GM12878 (cell line): ENCODE data around the gene DACH2. TPM values are rescaled to one million over a fixed set of nuclear protein-coding genes. Genes with fewer than 3 reads are reported as not detected.

Experiments used
- ATAC-seq: fragments of 200-7000 bp; cut with Tn5 transposase; 3 replicates; pipeline ENCODE4 v1.9.1; 2020; ENCODE audit warnings: mild to moderate bottlenecking, moderate library complexity
- BruUV-seq: library from RNA; stranded (reverse); fragments of 400-500 nt; replicated peaks from 2 replicates; lab custom pipeline; 2021; lab: Mats Ljungman, UMichigan
- CTCF ChIA-PET: fragments of 300-600 bp; sonication (Branson Sonifier 250); formaldehyde crosslinking; extraction: SDS; loops from one replicate; lab custom pipeline; 2021; ENCODE audit warnings: inconsistent platforms; lab: Yijun Ruan, JAX
- POLR2A ChIA-PET: fragments of 350-600 bp; formaldehyde crosslinking; extraction: SDS; loops from one replicate; lab custom pipeline; 2021; ENCODE audit warnings: inconsistent platforms; lab: Charles Lee
- RAD21 ChIA-PET: fragments of 300-600 bp; sonication (Branson Sonifier 250); formaldehyde crosslinking; loops from one replicate; lab custom pipeline; 2023; ENCODE audit warnings: antibody characterized with exemption; ENCODE audit not compliant: unreplicated experiment; lab: Charles Lee
- SMC1A ChIA-PET: fragments of 300-600 bp; sonication (Branson Sonifier 250); formaldehyde crosslinking; loops from one replicate; lab custom pipeline; 2023; ENCODE audit not compliant: unreplicated experiment, uncharacterized antibody; lab: Charles Lee
- DNase-seq: peaks from one replicate; pipeline ENCODE4 v3.0.0-alpha.2; 2011; ENCODE audit warnings: low read depth, low spot score
- FAIRE-seq: peaks from 3 replicates; lab custom pipeline; 2011; peaks lifted over from hg19 to GRCh38; lab: Jason Lieb, UNC
- H2AFZ ChIP-seq: 2 replicates; pipeline ENCODE4 v1.6.0; 2011; ENCODE audit warnings: low read depth, low read length, control low read depth; ENCODE audit not compliant: control insufficient read depth
- H3K27ac ChIP-seq: 2 replicates; pipeline ENCODE4 v1.5.1; 2011; ENCODE audit warnings: control low read depth; ENCODE audit not compliant: control insufficient read depth, insufficient read depth
- H3K27me3 ChIP-seq, 2 experiments: replicated peaks in 1 of 2; 2 replicates each; pipeline versions ENCODE4 v1.6.0 to v1.6.1; 2011; ENCODE audit warnings: low read length in 1 of 2; ENCODE audit not compliant: control insufficient read depth in 2 of 2, insufficient read depth in 2 of 2
- H3K36me3 ChIP-seq, 2 experiments: 2 replicates each; pipeline ENCODE4 v1.5.1; 2011; ENCODE audit warnings: low read length in 1 of 2; ENCODE audit not compliant: control insufficient read depth in 2 of 2, insufficient read depth in 2 of 2
- H3K4me1 ChIP-seq: 2 replicates; pipeline ENCODE4 v1.6.1; 2011; ENCODE audit warnings: mild to moderate bottlenecking, low read length, moderate library complexity, mixed read lengths; ENCODE audit not compliant: control insufficient read depth, insufficient read depth
- H3K4me2 ChIP-seq: 2 replicates; pipeline ENCODE4 v1.6.0; 2011; ENCODE audit warnings: control low read depth; ENCODE audit not compliant: control insufficient read depth, insufficient read depth
- H3K4me3 ChIP-seq: fragments of 200-600 bp; sonication (generic); 2 replicates; pipeline ENCODE4 v1.5.1; 2016
- H3K79me2 ChIP-seq: 2 replicates; pipeline ENCODE4 v1.6.0; 2011; ENCODE audit warnings: low read length; ENCODE audit not compliant: control insufficient read depth, insufficient read depth
- H3K9ac ChIP-seq: 2 replicates; pipeline ENCODE4 v1.8.0; 2011; ENCODE audit warnings: low read length, control low read depth, mixed read lengths; ENCODE audit not compliant: control insufficient read depth, insufficient read depth
- H3K9me3 ChIP-seq: replicated peaks from 3 replicates; pipeline ENCODE4 v1.5.1; 2011; ENCODE audit warnings: mild to moderate bottlenecking, low read length; ENCODE audit not compliant: control insufficient read depth, insufficient read depth
- H4K20me1 ChIP-seq: 2 replicates; pipeline ENCODE4 v1.6.0; 2011; ENCODE audit not compliant: control insufficient read depth, insufficient read depth
- BHLHE40 ChIP-seq, 2 experiments: fragments of 450-650 bp in 1 of 2; IDR thresholded peaks; 2 replicates each; pipeline ENCODE4 v1.6.1; 2011 to 2017; ENCODE audit warnings: low read depth in 2 of 2, borderline replicate concordance in 1 of 2, improper control_type of control experiment in 1 of 2, low read length in 1 of 2, mild to moderate bottlenecking in 1 of 2
- CREB1 ChIP-seq: IDR thresholded peaks from 2 replicates; pipeline ENCODE4 v1.6.1; 2012; ENCODE audit warnings: low read depth, mild to moderate bottlenecking, inconsistent platforms
- CREM ChIP-seq: IDR thresholded peaks from 2 replicates; pipeline ENCODE4 v1.6.1; 2014; ENCODE audit warnings: antibody characterized with exemption, low read depth
- EZH2 ChIP-seq: IDR thresholded peaks from 2 replicates; pipeline ENCODE4 v1.6.1; 2012; ENCODE audit warnings: low read depth, mild to moderate bottlenecking, control low read depth, inconsistent platforms, low read length, borderline replicate concordance; ENCODE audit not compliant: control insufficient read depth
- HSF1 ChIP-seq: fragments of 150-350 bp; IDR thresholded peaks from 2 replicates; pipeline ENCODE4 v1.6.1; 2014; ENCODE audit warnings: mild to moderate bottlenecking, low read depth, low read length
- IRF5 ChIP-seq: fragments of 450-650 bp; IDR thresholded peaks from 2 replicates; pipeline ENCODE4 v1.6.1; 2017; ENCODE audit warnings: borderline replicate concordance
- NFYB ChIP-seq: IDR thresholded peaks from 2 replicates; pipeline ENCODE4 v1.6.1; 2011; ENCODE audit warnings: low read depth, mild to moderate bottlenecking, low read length, improper control_type of control experiment, moderate library complexity; ENCODE audit not compliant: insufficient read depth
- NR2C1 ChIP-seq: fragments of 450-650 bp; IDR thresholded peaks from 2 replicates; pipeline ENCODE4 v1.6.1; 2017; ENCODE audit warnings: antibody characterized with exemption, mild to moderate bottlenecking, moderate library complexity
- POLR2AphosphoS5 ChIP-seq: IDR thresholded peaks from 2 replicates; pipeline ENCODE4 v1.6.1; 2011; ENCODE audit warnings: mild to moderate bottlenecking, low read length, inconsistent platforms
- RELB ChIP-seq: fragments of 450-650 bp; IDR thresholded peaks from 2 replicates; pipeline ENCODE4 v1.6.1; 2017; ENCODE audit warnings: low read depth, mild to moderate bottlenecking, moderate library complexity
- SMARCA5 ChIP-seq: fragments of 450-650 bp; IDR thresholded peaks from 2 replicates; pipeline ENCODE4 v1.6.1; 2017; ENCODE audit warnings: mild to moderate bottlenecking
- SMC3 ChIP-seq: IDR thresholded peaks from 2 replicates; pipeline ENCODE4 v1.6.1; 2011; ENCODE audit warnings: low read length, improper control_type of control experiment, borderline replicate concordance
- SUPT20H ChIP-seq: IDR thresholded peaks from 2 replicates; pipeline ENCODE4 v1.6.1; 2011; ENCODE audit warnings: low read depth, mild to moderate bottlenecking, low read length, moderate library complexity, borderline replicate concordance; ENCODE audit not compliant: control insufficient read depth
- TCF3 ChIP-seq: IDR thresholded peaks from 2 replicates; pipeline ENCODE4 v1.6.1; 2012; ENCODE audit warnings: low read depth, mild to moderate bottlenecking, low read length, borderline replicate concordance; ENCODE audit not compliant: insufficient read depth
- ZNF24 ChIP-seq: fragments of 450-650 bp; IDR thresholded peaks from 2 replicates; pipeline ENCODE4 v1.6.1; 2017; ENCODE audit warnings: antibody characterized with exemption, mild to moderate bottlenecking
- WGBS: methylation state at CpG from one replicate; pipeline ENCODE4 v1.1.6; 2016; ENCODE audit warnings: low lambda C conversion rate; ENCODE audit not compliant: insufficient replicate concordance, insufficient coverage; ENCODE audit errors: missing lambda C conversion rate; 5-methylcytosine and 5-hydroxymethylcytosine counted together
- in situ Hi-C: fragments of 300-500 bp; cut with MboI; formaldehyde crosslinking; loops from 9 replicates; pipeline ENCODE4 v1.14.3; 2018; ENCODE audit warnings: mixed read lengths
- intact Hi-C: fragments of 100-400 bp; cut with micrococcal nuclease; formaldehyde crosslinking; loops from one replicate; pipeline ENCODE4 v1.14.2; 2022; ENCODE audit not compliant: unreplicated experiment
- polyA plus RNA-seq, 11 experiments: library from polyadenylated mRNA; depleted of rRNA in 4 of 11; unstranded in 6 of 11; stranded (reverse) in 5 of 11; fragments of >200 nt; fragmentation: Nextera tagmentation in 4 of 11; fragmentation: Illumina TruSeq in 1 of 11; extraction: Ambion mirVana in 4 of 11; extraction: Trizol in 1 of 11; gene quantifications; 1 replicate in 1 of 11; 2 replicates in 10 of 11; pipeline versions ENCODE4 v1.2.1 to v1.2.3, GENCODE V29; 2011 to 2016; ENCODE audit warnings: inconsistent platforms in 2 of 11, missing spikeins in 2 of 11, low read depth in 1 of 11
- total RNA-seq, 4 experiments: library from RNA; depleted of rRNA in 3 of 4; stranded (reverse); fragments of >200 nt in 3 of 4; fragmentation: Illumina TruSeq in 1 of 4; extraction: Trizol in 1 of 4; gene quantifications; 2 replicates each; pipeline versions ENCODE4 v1.2.1 to v1.2.3, GENCODE V29; 2013 to 2021
- TF ChIP-seq, protein P1 (sequence below): fragments of 450-650 bp; IDR thresholded peaks from 2 replicates; pipeline ENCODE4 v1.6.1; 2017; ENCODE audit warnings: mild to moderate bottlenecking, moderate library complexity

The DACH2 gene
- total and polyA plus RNA-seq, 10 of the 15 experiments (the other 5 are each of a cell fraction or from before 2014, with no cell fraction given) = 0.03 to 0.19 (median 0.07) TPM; not detected in 6

DNA sequence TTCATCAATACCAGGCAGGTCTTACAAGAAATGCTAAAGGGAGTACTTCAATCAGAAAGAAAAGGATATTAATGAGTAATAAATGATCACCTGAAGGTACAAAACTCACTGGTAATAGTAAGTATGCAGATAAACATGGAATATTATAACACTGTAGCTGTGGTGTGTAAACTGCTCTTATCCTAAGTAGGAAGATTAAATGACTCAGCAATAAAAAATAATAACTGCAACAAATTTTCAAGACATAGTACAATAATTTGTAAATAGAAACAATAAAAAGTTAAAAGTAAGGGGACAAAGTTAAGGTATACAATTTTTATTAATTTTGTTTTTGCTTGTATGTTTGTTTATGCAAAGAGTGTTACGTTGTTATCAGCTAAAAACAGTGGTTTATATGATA is 43.7 kb upstream of the DACH2 start:
- H3K4me1 ChIP-seq = no peaks in the 10 kb centered on the region
- ATAC-seq (no peak), FAIRE-seq (no peak), DNase-seq (no peak)
- CTCF ChIA-PET = no interaction called here
- RAD21 ChIA-PET = no interaction called here
- 4% methylated on average over 1 of the region's 1 CpG for WGBS
- H3K4me3 ChIP-seq = no peak overlapping the region
- no peaks in the 10 kb centered on the region for H3K27me3 ChIP-seq
- in situ Hi-C loops = no loop called here
- H2AFZ ChIP-seq = no peak overlapping the region
- SMC1A ChIA-PET = no interaction called here
- no peaks in the 10 kb centered on the region for H3K36me3 ChIP-seq
- POLR2A ChIA-PET = no interaction called here
- H3K9me3 ChIP-seq = no peaks in the 10 kb centered on the region
- no peaks in the 10 kb centered on the region for H4K20me1 ChIP-seq
- intact Hi-C loops = no loop called here
- no TSS peak for BruUV-seq
- no peak overlapping the region for H3K9ac ChIP-seq
- no peaks in the 10 kb centered on the region for H3K79me2 ChIP-seq
- H3K27ac ChIP-seq = no peak overlapping the region
- no peak overlapping the region for H3K4me2 ChIP-seq
- TF ChIP-seq HSF1 (no peak), POLR2AphosphoS5 (no peak), IRF5 (no peak), NR2C1 (no peak), RELB (no peak), SUPT20H (no peak), ZNF24 (no peak), TCF3 (no peak), CREB1 (no peak), SMC3 (no peak), CREM (no peak), BHLHE40 (IDR thresholded peaks at IDR 0.05; ENCODE audit: borderline replicate concordance in 1 of 2, low read depth in 2 of 2, low read length in 1 of 2) (no peak), NFYB (no peak), SMARCA5 (no peak), EZH2 (no peak)
- TF ChIP-seq, protein P1, sequence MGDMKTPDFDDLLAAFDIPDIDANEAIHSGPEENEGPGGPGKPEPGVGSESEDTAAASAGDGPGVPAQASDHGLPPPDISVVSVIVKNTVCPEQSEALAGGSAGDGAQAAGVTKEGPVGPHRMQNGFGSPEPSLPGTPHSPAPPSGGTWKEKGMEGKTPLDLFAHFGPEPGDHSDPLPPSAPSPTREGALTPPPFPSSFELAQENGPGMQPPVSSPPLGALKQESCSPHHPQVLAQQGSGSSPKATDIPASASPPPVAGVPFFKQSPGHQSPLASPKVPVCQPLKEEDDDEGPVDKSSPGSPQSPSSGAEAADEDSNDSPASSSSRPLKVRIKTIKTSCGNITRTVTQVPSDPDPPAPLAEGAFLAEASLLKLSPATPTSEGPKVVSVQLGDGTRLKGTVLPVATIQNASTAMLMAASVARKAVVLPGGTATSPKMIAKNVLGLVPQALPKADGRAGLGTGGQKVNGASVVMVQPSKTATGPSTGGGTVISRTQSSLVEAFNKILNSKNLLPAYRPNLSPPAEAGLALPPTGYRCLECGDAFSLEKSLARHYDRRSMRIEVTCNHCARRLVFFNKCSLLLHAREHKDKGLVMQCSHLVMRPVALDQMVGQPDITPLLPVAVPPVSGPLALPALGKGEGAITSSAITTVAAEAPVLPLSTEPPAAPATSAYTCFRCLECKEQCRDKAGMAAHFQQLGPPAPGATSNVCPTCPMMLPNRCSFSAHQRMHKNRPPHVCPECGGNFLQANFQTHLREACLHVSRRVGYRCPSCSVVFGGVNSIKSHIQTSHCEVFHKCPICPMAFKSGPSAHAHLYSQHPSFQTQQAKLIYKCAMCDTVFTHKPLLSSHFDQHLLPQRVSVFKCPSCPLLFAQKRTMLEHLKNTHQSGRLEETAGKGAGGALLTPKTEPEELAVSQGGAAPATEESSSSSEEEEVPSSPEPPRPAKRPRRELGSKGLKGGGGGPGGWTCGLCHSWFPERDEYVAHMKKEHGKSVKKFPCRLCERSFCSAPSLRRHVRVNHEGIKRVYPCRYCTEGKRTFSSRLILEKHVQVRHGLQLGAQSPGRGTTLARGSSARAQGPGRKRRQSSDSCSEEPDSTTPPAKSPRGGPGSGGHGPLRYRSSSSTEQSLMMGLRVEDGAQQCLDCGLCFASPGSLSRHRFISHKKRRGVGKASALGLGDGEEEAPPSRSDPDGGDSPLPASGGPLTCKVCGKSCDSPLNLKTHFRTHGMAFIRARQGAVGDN = no peak
